H1 (cell line): ENCODE measurements around the gene IMPG2. TPM values are rescaled to one million over a fixed set of nuclear protein-coding genes. Genes with fewer than 3 reads are reported as not detected.

Experiments used
- CTCF ChIA-PET: fragments of 300-600 bp; sonication (Branson Sonifier 250); formaldehyde crosslinking; loops from one replicate; lab custom pipeline; 2021; ENCODE audit not compliant: partially characterized antibody; lab: Charles Lee
- POLR2A ChIA-PET: fragments of 300-600 bp; sonication (Branson Sonifier 250); formaldehyde crosslinking; loops from one replicate; lab custom pipeline; 2021; ENCODE audit warnings: inconsistent platforms; ENCODE audit not compliant: partially characterized antibody; lab: Charles Lee
- DNase-seq, 2 experiments: peaks; one replicate each; pipeline versions ENCODE4 v3.0.0 to v3.0.0-alpha.2; 2010 to 2022; ENCODE audit warnings: low spot score in 2 of 2, low read depth in 1 of 2, mixed read lengths in 1 of 2
- FAIRE-seq: peaks from 2 replicates; lab custom pipeline; 2011; peaks lifted over from hg19 to GRCh38; lab: Jason Lieb, UNC
- H2AFZ ChIP-seq: 2 replicates; pipeline ENCODE4 v1.8.1; 2012; ENCODE audit warnings: low read length, inconsistent platforms
- H2AK5ac ChIP-seq: 2 replicates; pipeline ENCODE4 v1.6.1; 2013; ENCODE audit warnings: low read depth, low read length
- H2BK120ac ChIP-seq: replicated peaks from 2 replicates; pipeline ENCODE3; 2013; ENCODE audit warnings: low read depth, low read length, inconsistent platforms
- H2BK12ac ChIP-seq: 2 replicates; pipeline ENCODE4 v1.6.1; 2013; ENCODE audit warnings: low read depth, low read length
- H2BK15ac ChIP-seq: 2 replicates; pipeline ENCODE4 v1.6.1; 2013; ENCODE audit warnings: low read length
- H2BK20ac ChIP-seq: 2 replicates; pipeline ENCODE4 v1.6.1; 2013; ENCODE audit warnings: low read length
- H2BK5ac ChIP-seq: 2 replicates; pipeline ENCODE4 v1.6.1; 2013; ENCODE audit warnings: low read depth, low read length
- H3K14ac ChIP-seq: 2 replicates; pipeline ENCODE4 v1.6.1; 2013; ENCODE audit warnings: inconsistent platforms; ENCODE audit not compliant: insufficient read length
- H3K18ac ChIP-seq: 2 replicates; pipeline ENCODE4 v1.6.1; 2013; ENCODE audit warnings: low read length; ENCODE audit errors: extremely low read depth
- H3K23ac ChIP-seq: 2 replicates; pipeline ENCODE4 v1.6.1; 2013; ENCODE audit warnings: inconsistent platforms; ENCODE audit not compliant: insufficient read length
- H3K23me2 ChIP-seq: 2 replicates; pipeline ENCODE4 v1.6.1; 2013; ENCODE audit warnings: low read depth, low read length
- H3K27ac ChIP-seq: 2 replicates; pipeline ENCODE4 v1.6.1; 2011; ENCODE audit warnings: low read depth, low read length, inconsistent platforms
- H3K27me3 ChIP-seq, 4 experiments: replicated peaks in 1 of 4; 1 replicate in 1 of 4; 2 replicates in 3 of 4; pipeline versions ENCODE4 v1.6.1 to v1.8.1; 2011 to 2013; ENCODE audit warnings: low read length in 3 of 4, mild to moderate bottlenecking in 3 of 4, inconsistent platforms in 2 of 4, mixed read lengths in 2 of 4, moderate library complexity in 1 of 4; ENCODE audit not compliant: control insufficient read depth in 3 of 4, insufficient read depth in 3 of 4; ENCODE audit errors: extremely low read depth in 1 of 4
- H3K36me3 ChIP-seq, 4 experiments: 2 replicates each; pipeline versions ENCODE4 v1.6.1 to v1.8.1; 2011 to 2013; ENCODE audit warnings: mild to moderate bottlenecking in 4 of 4, low read length in 3 of 4, moderate library complexity in 2 of 4, control low read depth in 1 of 4, inconsistent platforms in 1 of 4; ENCODE audit not compliant: insufficient read depth in 4 of 4, control insufficient read depth in 2 of 4
- H3K4ac ChIP-seq: replicated peaks from 2 replicates; pipeline ENCODE3; 2013; ENCODE audit warnings: low read length, low read depth, mixed read lengths, inconsistent platforms; ENCODE audit not compliant: insufficient read length
- H3K4me1 ChIP-seq, 4 experiments: replicated peaks in 1 of 4; 1 replicate in 1 of 4; 2 replicates in 3 of 4; pipeline versions ENCODE4 v1.6.1 to v1.8.1; 2011 to 2013; ENCODE audit warnings: low read length in 3 of 4, inconsistent platforms in 2 of 4, mixed read lengths in 1 of 4; ENCODE audit not compliant: insufficient read depth in 4 of 4, control insufficient read depth in 3 of 4
- H3K4me2 ChIP-seq, 2 experiments: 2 replicates each; pipeline versions ENCODE4 v1.6.1 to v1.8.1; 2011 to 2013; ENCODE audit warnings: low read depth in 2 of 2, low read length in 2 of 2, control low read depth in 1 of 2, inconsistent platforms in 1 of 2, mild to moderate bottlenecking in 1 of 2; ENCODE audit not compliant: insufficient read depth in 1 of 2
- H3K4me3 ChIP-seq, 4 experiments: fragments of 200-600, 300-600 bp in 1 of 4; sonication (generic), shearing (Covaris generic), sonication (Bioruptor Twin) in 1 of 4; 2 replicates each; pipeline versions ENCODE4 v1.5.1 to v1.8.1; 2011 to 2016; ENCODE audit warnings: low read length in 4 of 4, low read depth in 3 of 4, control low read depth in 2 of 4, inconsistent platforms in 2 of 4, mild to moderate bottlenecking in 2 of 4, mixed read lengths in 1 of 4, moderate library complexity in 1 of 4; ENCODE audit not compliant: insufficient read depth in 2 of 4; ENCODE audit errors: extremely low read depth in 1 of 4
- H3K56ac ChIP-seq: replicated peaks from 2 replicates; pipeline ENCODE3; 2013; ENCODE audit warnings: low read depth, mild to moderate bottlenecking, mixed read lengths, low read length, inconsistent platforms; ENCODE audit not compliant: insufficient read length
- H3K79me1 ChIP-seq: 2 replicates; pipeline ENCODE4 v1.6.1; 2013; ENCODE audit warnings: low read depth, low read length, control low read depth
- H3K79me2 ChIP-seq, 2 experiments: 2 replicates each; pipeline versions ENCODE4 v1.6.1 to v1.8.1; 2012 to 2013; ENCODE audit warnings: low read length in 2 of 2, mild to moderate bottlenecking in 2 of 2, inconsistent platforms in 1 of 2; ENCODE audit not compliant: insufficient read depth in 2 of 2, control insufficient read depth in 1 of 2
- H3K9ac ChIP-seq, 4 experiments: replicated peaks in 1 of 4; 1 replicate in 1 of 4; 2 replicates in 3 of 4; pipeline versions ENCODE4 v1.6.1 to v1.8.1; 2011 to 2013; ENCODE audit warnings: low read depth in 3 of 4, low read length in 3 of 4, control low read depth in 2 of 4, mild to moderate bottlenecking in 2 of 4, moderate library complexity in 2 of 4, inconsistent platforms in 1 of 4; ENCODE audit errors: extremely low read depth in 1 of 4
- H3K9me3 ChIP-seq, 2 experiments: 2 replicates each; pipeline versions ENCODE4 v1.6.1 to v1.8.1; 2012 to 2013; ENCODE audit warnings: mild to moderate bottlenecking in 2 of 2, moderate library complexity in 2 of 2, control low read depth in 1 of 2, inconsistent platforms in 1 of 2, low read depth in 1 of 2, low read length in 1 of 2, mixed read lengths in 1 of 2; ENCODE audit not compliant: insufficient read depth in 2 of 2
- H4K20me1 ChIP-seq, 2 experiments: replicated peaks in 1 of 2; 2 replicates each; pipeline versions ENCODE3 to v1.8.1; 2011 to 2013; ENCODE audit warnings: inconsistent platforms in 2 of 2, low read length in 2 of 2, mild to moderate bottlenecking in 1 of 2; ENCODE audit not compliant: insufficient read depth in 2 of 2, control insufficient read depth in 1 of 2
- H4K5ac ChIP-seq: 2 replicates; pipeline ENCODE4 v1.6.1; 2013; ENCODE audit warnings: low read length, low read depth, mixed read lengths, inconsistent platforms; ENCODE audit not compliant: insufficient read length
- H4K8ac ChIP-seq: 2 replicates; pipeline ENCODE4 v1.8.0; 2013; ENCODE audit warnings: mild to moderate bottlenecking, moderate library complexity, low read length, inconsistent platforms; ENCODE audit not compliant: insufficient read depth; ENCODE audit errors: extremely low read depth
- H4K91ac ChIP-seq: replicated peaks from 2 replicates; pipeline ENCODE3; 2013; ENCODE audit warnings: low read length, mixed read lengths, inconsistent platforms; ENCODE audit not compliant: insufficient read length
- BCL11A ChIP-seq, 2 experiments: IDR thresholded peaks; one replicate each; pipeline ENCODE4 v1.6.1; 2011; ENCODE audit warnings: low read depth in 2 of 2, low read length in 2 of 2, mild to moderate bottlenecking in 2 of 2
- GTF2F1 ChIP-seq: IDR thresholded peaks from 2 replicates; pipeline ENCODE4 v1.6.1; 2012; ENCODE audit warnings: low read depth, low read length, improper control_type of control experiment, borderline replicate concordance
- JUN ChIP-seq: IDR thresholded peaks from 2 replicates; pipeline ENCODE4 v1.6.1; 2011; ENCODE audit warnings: low read depth, mild to moderate bottlenecking, improper control_type of control experiment, low read length
- JUND ChIP-seq: IDR thresholded peaks from 2 replicates; pipeline ENCODE4 v1.6.1; 2011; ENCODE audit warnings: mild to moderate bottlenecking, improper control_type of control experiment, low read length
- SIRT6 ChIP-seq: IDR thresholded peaks from one replicate; pipeline ENCODE4 v1.7.1; 2012; ENCODE audit warnings: low read length, inconsistent platforms
- TAF1 ChIP-seq: IDR thresholded peaks from 2 replicates; pipeline ENCODE4 v1.6.1; 2011; ENCODE audit warnings: mild to moderate bottlenecking, low read depth, low read length
- polyA plus RNA-seq, 7 experiments: library from polyadenylated mRNA; depleted of rRNA in 3 of 7; stranded (reverse) in 5 of 7; unstranded in 2 of 7; fragments of >200 nt in 5 of 7; fragments of 200-250 nt in 2 of 7; gene quantifications; 1 replicate in 5 of 7; 2 replicates in 1 of 7; 4 replicates in 1 of 7; pipeline versions ENCODE4 v1.2.1 to v1.2.3, GENCODE V29; 2011 to 2013; ENCODE audit warnings: missing spikeins in 2 of 7, mixed read lengths in 2 of 7
- total RNA-seq: library from RNA; stranded (reverse); fragmentation: NEBNext Ultra II Directional; extraction: Animal tissue kit (Norgen Biotek cat#: 25700); gene quantifications from 2 replicates; pipeline ENCODE4 v1.2.1, GENCODE V29; 2021
- TF ChIP-seq, protein P1 (sequence below): IDR thresholded peaks from 2 replicates; pipeline ENCODE4 v1.6.1; 2012; ENCODE audit warnings: low read length, inconsistent platforms

The IMPG2 gene
- total and polyA plus RNA-seq, 2 of the 8 experiments (the other 6 are each of a cell fraction or from before 2014, with no cell fraction given): 0.03 to 0.06 TPM

DNA sequence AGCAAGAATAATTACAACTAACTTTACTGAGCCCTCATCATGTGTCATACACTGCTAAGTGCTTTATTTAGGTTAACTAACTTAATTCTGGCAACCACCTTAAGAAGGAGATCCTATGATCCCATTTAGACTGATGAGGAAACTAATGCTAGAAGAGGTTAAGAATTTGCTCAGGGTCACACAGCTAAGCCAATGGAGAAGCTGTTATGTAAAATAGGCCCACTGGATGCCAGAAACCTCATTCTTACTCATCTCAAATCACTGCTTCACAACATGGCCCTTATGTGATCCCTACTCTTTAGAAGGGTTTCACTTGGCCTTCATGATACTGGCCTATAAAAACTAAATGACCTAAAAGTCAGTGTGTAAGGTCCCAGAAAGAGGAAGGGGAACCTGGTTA is 41.2 kb downstream of the IMPG2 start:
- Histone ChIP-seq H3K27me3 (peaks cover 0 to 16% (median 5%) of the 10 kb centered on the region in 4 experiments; a peak in 3 of 7 replicates), H2BK12ac (no peak overlapping the region), H3K79me2 (no peaks in the 10 kb centered on the region), H3K4me2 (no peak overlapping the region), H4K91ac (no peak overlapping the region), H2AFZ (no peak overlapping the region), H3K9ac (no peak overlapping the region), H3K4me1 (peaks cover 0 to 3% (median 0%) of the 10 kb centered on the region in 4 experiments; a peak in 1 of 7 replicates), H2AK5ac (no peak overlapping the region), H2BK15ac (no peak overlapping the region), H4K5ac (no peak overlapping the region), H4K8ac (no peak overlapping the region), H3K4me3 (no peak overlapping the region), H3K79me1 (no peaks in the 10 kb centered on the region), H3K9me3 (no peaks in the 10 kb centered on the region), H3K14ac (no peak overlapping the region), H3K27ac (no peak overlapping the region), H3K36me3 (no peaks in the 10 kb centered on the region), H3K4ac (no peak overlapping the region), H3K18ac (no peak overlapping the region), H2BK20ac (no peak overlapping the region), H2BK120ac (no peak overlapping the region), H3K23me2 (no peaks in the 10 kb centered on the region), H2BK5ac (no peak overlapping the region), H3K56ac (no peak overlapping the region), H3K23ac (no peak overlapping the region), H4K20me1 (no peaks in the 10 kb centered on the region)
- DNase-seq (no peak), FAIRE-seq (no peak)
- ChIA-PET CTCF (no interaction called here), POLR2A (no interaction called here)
- TF ChIP-seq, protein P1, sequence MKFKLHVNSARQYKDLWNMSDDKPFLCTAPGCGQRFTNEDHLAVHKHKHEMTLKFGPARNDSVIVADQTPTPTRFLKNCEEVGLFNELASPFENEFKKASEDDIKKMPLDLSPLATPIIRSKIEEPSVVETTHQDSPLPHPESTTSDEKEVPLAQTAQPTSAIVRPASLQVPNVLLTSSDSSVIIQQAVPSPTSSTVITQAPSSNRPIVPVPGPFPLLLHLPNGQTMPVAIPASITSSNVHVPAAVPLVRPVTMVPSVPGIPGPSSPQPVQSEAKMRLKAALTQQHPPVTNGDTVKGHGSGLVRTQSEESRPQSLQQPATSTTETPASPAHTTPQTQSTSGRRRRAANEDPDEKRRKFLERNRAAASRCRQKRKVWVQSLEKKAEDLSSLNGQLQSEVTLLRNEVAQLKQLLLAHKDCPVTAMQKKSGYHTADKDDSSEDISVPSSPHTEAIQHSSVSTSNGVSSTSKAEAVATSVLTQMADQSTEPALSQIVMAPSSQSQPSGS: no peak
- no peak for TF ChIP-seq JUN
- no peak for TF ChIP-seq GTF2F1
- no peak for TF ChIP-seq TAF1
- no peak for TF ChIP-seq SIRT6
- TF ChIP-seq JUND: no peak
- TF ChIP-seq BCL11A (IDR thresholded peaks at IDR 0.05; ENCODE audit: low read depth in 2 of 2, low read length in 2 of 2): no peak
